Measurements from ENCODE around the gene MYOC.
"Not testable (repeated sequence)": the region's sequence is repeated elsewhere in the genome, so short reads cannot be mapped to it uniquely, and the experiment has no call there.

Gene MYOC

GRCh38 chr1:171646249-171646560, 6.3 kb downstream of the MYOC start:
- DNase-seq: no peak

GRCh38 chr1:171645553-171646248, 6.8 kb downstream of the MYOC start:
- no peak for DNase-seq

- DNase-seq: peak; percentile 84
These were observed 7.5 kb downstream of the MYOC start for GRCh38 chr1:171644805-171645483.

- no peak for DNase-seq
These were observed 9.3 kb downstream of the MYOC start for GRCh38 chr1:171643156-171643555.

- DNase-seq: no peak
These were observed 10.3 kb downstream of the MYOC start for GRCh38 chr1:171642197-171642596.

GRCh38 chr1:171641076-171641864, 11.2 kb downstream of the MYOC start:
- DNase-seq: no peak

GRCh38 chr1:171640225-171640624, 12.3 kb downstream of the MYOC start:
- DNase-seq: no peak

- no peak for DNase-seq
These were observed 14.4 kb downstream of the MYOC start for GRCh38 chr1:171637928-171638576.

GRCh38 chr1:171636141-171636540, 16.3 kb downstream of the MYOC start:
- no peak for DNase-seq

- no peak for DNase-seq
These were observed 16.8 kb downstream of the MYOC start for GRCh38 chr1:171635661-171636060.

GRCh38 chr1:171628225-171628624, 24.3 kb downstream of the MYOC start:
- no peak for DNase-seq

- no peak for DNase-seq
These were observed 25.5 kb downstream of the MYOC start for GRCh38 chr1:171627020-171627419.

GRCh38 chr1:171625225-171625624, 27.3 kb downstream of the MYOC start:
- DNase-seq: no peak

- DNase-seq: no peak
These were observed 28.7 kb downstream of the MYOC start for GRCh38 chr1:171623651-171624331.

GRCh38 chr1:171622152-171622462, 30.4 kb downstream of the MYOC start, which contains the start of gene MYOCOS:
Gene MYOCOS, plus strand, starts transcription at chr1:171622243. Its CDS starts 1,641 bp downstream, at chr1:171623884.
- no peak for DNase-seq

- no peak for DNase-seq
These were observed 35.9 kb downstream of the MYOC start for GRCh38 chr1:171616586-171616985.

- not testable (repeated sequence) for DNase-seq
These were observed 37.2 kb downstream of the MYOC start for GRCh38 chr1:171615122-171615906.

GRCh38 chr1:171613282-171613681, 39.2 kb downstream of the MYOC start:
- DNase-seq: no peak

- DNase-seq: no peak
These were observed 41.2 kb downstream of the MYOC start for GRCh38 chr1:171611306-171611705.

- DNase-seq: peak; percentile 11
These were observed 42.1 kb downstream of the MYOC start for GRCh38 chr1:171610385-171610784.

- no peak for DNase-seq
These were observed 46.0 kb downstream of the MYOC start for GRCh38 chr1:171606402-171606941.

- not testable (repeated sequence) for DNase-seq
These were observed 49.4 kb downstream of the MYOC start for GRCh38 chr1:171603042-171603441.
